GM21723 (cell line): Measurements from ENCODE around the gene EIF5A.
A peak's percentile ranks its signal among the peaks of the same experiment; 100 is the strongest.

ENCODE experiments used
- ATAC-seq: cut with Tn5 transposase; IDR thresholded peaks from one replicate; pipeline ENCODE4 v1.9.1; 2021; ENCODE audit warnings: mild to moderate bottlenecking, moderate library complexity; ENCODE audit not compliant: unreplicated experiment

The EIF5A gene

DNA sequence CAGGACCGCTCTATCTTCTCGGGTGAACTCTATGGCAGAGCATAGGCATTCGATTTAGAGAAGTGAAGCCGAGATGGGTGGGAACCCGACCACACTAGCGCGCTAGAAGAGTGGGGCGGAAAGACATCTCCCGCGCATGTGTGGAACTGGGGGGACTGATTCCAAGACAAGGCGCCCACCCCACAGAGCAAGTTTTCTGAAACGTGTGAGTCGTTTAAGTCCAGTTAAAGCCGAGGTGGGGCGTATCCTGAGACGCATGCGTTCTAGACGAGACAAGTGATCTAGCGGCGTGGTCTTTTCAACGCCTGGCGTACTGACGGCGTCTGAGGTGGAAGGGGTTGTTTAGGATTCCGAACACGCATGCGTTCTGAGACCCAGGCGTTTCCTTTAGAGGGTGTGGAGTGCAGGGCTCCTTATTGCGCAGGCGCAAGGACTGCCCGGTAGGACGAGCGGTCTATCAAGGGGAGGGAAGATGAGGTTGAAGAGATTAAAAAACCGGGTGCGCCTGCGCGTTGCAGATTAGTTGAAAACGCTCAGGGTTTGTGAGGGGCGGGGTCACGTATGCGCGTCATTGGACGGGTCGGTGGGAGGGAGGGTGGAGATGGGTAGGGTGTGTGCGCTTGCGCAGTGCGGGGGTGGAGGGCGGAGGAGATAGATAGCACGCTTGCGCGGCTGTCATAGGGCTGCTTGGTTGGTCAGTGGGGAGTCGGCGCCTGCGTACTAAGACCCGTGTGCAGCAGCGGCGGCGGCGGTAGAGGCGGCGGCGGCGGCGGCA, at the start of gene EIF5A:
EIF5A (plus strand) TSS at position 718 of the 775 bp plus-strand sequence. CDS start 2,008 bp downstream, outside the sequence.
- peak; percentile 75 for ATAC-seq

DNA sequence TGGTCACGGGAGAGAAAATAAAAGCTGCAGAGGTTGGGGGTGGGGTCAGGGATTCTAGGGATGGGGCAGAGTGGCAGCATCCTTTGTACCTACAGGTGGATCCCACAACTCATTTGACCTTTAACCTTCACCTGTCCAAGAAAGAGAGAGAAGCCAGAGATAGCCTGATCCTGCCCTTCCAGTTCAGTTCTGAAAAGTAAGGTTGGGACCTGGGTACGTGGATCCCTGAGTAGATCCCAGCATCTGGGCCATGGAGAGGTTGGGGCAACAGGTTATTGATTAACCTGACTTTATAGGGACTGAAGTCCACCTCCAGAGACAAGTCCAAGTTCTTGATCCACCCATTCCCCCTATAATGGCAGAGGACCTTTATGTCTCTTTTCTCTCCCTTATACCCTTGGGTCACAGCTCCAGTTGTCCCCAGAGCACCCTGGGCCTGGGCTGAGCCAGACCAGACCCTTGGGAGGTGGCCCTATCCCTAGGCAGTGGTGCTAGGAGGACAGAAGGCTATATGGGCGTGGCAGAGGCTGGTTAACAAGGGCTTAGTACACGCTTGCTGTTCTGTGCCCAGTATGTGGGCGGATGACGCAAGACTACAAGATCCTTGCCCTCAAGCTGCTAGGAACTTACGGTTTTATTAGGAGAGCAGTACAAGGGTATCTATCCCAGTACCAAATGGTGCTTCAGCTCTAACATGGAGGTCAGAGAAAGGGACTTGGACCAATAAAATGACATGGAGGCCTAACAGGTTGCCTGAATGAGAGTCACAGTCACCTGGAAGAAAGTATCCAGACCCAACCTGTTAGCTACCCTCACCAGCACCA, 48.5 kb upstream of the EIF5A start:
- ATAC-seq: no peak

DNA sequence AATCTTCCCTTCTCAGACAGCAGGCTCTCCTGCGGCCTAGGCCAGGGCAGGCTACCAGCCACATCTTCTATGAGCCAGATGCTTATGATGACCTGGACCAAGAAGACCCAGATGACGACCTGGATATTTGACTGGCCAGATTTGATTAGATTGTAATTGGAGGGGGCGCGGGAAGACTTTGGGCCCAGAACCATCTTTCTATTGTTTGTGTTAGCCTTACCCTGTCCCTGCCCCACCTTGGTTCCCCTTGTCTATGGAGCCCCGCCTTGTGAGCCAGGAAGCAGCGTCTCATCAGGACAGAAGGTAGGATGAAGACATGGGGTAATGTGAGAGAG, 47.9 kb upstream of the EIF5A start:
- ATAC-seq: no peak

DNA sequence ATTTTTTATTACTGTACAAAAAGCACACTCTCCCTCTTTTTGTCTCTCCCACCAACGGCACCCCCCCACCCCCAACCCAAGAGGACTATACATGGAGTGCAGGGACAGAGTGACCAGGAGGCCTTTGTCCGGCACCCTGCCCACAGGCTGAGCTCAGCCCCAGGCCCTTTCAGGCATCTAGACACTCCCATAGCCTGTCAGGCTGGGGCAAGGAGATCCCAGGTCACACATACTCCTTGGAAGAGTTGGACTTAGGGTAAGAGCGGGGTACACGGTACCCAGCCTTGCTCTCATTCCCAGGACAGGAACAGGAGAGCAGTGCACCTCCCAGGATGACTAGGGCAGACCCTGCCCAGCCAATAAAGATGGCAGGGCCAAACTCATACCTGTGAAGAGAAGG, 47.3 kb upstream of the EIF5A start:
- ATAC-seq: no peak

- ATAC-seq: no peak
These were observed 46.6 kb upstream of the EIF5A start for GRCh38 chr17:7260651-7261378.

GRCh38 chr17:7261379-7262191, 45.8 kb upstream of the EIF5A start:
- ATAC-seq: no peak

DNA sequence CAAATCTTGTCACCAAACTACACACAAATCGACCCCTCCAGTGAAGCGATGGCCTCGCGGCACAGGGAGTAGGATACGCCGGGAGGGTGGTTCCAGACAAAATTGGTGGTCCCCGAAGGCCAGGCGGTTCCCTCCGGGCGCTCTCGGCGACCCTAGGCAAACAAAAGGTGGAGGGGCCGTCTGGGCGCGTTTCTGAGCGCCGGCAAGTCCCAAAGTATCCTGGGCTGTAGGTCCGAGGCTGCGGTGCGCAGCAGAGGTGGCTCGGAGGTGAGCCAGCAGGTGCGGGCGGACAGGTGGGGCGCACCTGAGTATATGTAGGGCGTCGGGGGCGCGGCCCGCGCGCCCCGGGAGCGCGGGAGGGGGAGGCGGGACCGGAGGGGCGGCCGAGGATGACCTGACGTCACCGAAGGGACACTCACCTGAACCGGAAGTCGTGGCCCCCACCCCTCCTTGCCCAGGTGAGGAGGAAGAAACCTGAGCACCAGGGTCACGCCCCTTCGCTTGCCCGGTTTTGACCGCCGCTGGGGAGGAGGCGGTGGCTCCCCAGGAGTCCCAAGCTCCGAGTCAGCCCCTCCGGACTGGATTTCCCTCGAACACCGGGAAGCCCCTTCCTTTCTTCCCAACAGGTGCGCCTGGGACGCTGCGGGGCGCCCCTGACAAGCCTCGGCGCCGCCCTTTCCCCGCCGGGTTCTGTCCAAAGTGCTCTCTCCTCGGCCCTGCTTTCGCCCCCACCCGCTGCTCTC, 45.1 kb upstream of the EIF5A start, which contains the start of gene CLDN7:
CLDN7 (minus strand) TSS at position 287 of the 743 bp plus-strand sequence. CDS start 435 bp downstream, outside the sequence.
- no peak for ATAC-seq

DNA sequence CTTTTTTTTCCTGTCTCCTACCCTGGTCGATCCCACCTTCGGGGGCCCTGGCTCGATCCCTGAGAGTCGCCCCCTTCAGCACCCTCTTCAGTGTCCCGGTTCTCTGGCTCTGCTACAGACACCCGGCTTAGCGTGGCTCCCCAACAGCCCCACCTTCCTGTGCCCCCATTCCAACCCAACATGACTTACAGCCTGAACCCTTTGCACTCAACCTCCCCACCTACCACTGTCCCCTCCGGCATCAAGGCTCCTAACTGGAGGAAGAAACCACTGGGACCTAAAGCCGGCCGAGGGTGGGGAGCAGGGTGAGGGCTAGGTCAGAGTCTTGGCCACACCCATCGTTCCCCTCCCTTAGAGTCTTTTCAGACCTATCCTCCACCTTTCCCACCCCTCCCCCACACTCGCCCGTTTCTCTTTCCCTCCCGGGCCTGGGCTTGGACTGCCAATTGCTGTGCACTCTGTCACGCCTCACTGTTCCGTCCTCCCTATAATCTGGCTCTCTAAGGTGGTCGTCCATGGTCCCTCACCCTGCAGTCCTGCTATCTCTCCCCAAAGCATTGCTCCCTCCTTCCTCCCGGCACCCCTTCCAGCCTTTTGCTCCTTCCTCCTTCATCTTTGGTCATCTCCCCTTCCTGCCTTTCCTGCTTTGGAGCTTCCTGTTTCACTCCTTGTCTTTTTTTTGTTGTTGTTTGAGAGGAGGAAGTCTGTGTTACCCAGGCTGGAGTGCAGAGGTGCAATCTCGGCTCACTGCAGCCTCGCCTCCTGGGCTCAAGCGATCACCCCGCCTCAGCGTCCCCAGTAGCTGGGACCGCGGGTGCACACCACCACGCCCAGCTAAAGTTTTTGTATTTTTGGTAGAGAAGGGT, 44.3 kb upstream of the EIF5A start:
- no peak for ATAC-seq

GRCh38 chr17:7263801-7264078, 43.7 kb upstream of the EIF5A start:
- no peak for ATAC-seq

DNA sequence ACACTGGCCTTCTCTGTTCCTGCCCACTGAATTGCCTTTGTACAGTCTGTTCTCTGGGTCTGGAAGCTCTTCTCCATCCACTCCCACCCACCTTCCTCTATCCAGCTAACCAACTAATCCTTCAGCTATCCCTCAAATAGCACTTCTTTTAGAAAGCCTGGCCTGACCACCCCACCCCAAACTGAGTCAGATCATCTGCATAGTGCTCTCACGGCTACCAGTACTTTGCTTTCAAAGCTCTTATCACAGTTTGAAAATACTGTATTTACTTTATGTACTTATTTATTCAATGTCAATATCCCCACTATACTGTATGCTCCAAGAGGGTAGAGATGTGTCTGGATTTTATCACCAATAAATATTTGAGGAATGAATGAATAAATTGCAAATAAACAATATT, 40.6 kb upstream of the EIF5A start:
- ATAC-seq: no peak

DNA sequence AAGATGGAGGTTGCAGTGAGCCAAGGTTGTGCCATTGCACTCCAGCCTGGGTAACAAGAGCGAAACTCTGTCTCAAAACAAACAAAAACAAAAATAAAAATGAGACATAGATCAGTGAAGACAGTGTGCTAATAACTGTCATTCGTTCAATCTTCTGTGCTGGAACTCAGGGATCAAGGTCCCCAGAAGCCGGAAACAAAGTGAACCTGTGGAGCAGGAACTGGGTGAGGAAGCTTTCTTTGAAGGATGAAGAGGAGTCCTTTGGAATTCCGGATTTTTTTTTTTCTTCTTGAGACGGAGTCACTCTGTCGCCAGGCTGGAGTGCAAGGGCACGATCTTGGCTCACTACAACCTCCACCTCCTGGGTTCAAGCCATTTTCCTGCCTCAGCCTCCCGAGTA, 28.0 kb upstream of the EIF5A start:
- no peak for ATAC-seq

DNA sequence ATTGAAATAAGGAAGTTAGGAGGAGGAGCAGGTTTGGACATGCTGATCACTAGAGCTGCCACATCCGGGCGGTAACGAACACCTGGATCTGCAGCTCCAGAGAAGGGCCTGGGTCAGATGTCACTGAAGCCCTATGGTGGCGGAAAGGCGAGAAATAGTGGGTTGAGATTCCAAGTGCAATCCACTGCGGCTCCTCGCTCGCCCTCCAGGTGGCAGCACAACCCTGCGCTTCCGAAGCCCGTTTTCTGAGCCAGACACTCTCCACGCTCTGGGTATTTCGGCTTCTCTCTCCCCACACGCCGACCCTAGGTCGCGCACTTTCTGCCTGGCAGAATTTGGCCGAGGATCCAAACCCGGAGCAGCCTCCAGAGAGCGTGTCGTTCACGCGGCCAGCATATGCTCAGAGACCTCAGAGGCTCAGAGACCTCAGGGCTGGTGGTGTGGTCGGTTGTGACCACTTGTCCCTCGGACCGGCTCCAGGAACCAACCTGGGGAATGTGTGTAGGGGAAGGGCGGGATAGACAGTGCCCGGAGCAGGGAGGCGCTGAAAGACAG, 26.8 kb upstream of the EIF5A start:
- peak; percentile 57 for ATAC-seq

GRCh38 chr17:7281074-7281952, 26.1 kb upstream of the EIF5A start, which contains the start of gene SLC2A4:
Gene SLC2A4 (plus strand): TSS chr17:7281718. CDS start chr17:7281935, 217 bp downstream.
- peak; percentile 63 for ATAC-seq

DNA sequence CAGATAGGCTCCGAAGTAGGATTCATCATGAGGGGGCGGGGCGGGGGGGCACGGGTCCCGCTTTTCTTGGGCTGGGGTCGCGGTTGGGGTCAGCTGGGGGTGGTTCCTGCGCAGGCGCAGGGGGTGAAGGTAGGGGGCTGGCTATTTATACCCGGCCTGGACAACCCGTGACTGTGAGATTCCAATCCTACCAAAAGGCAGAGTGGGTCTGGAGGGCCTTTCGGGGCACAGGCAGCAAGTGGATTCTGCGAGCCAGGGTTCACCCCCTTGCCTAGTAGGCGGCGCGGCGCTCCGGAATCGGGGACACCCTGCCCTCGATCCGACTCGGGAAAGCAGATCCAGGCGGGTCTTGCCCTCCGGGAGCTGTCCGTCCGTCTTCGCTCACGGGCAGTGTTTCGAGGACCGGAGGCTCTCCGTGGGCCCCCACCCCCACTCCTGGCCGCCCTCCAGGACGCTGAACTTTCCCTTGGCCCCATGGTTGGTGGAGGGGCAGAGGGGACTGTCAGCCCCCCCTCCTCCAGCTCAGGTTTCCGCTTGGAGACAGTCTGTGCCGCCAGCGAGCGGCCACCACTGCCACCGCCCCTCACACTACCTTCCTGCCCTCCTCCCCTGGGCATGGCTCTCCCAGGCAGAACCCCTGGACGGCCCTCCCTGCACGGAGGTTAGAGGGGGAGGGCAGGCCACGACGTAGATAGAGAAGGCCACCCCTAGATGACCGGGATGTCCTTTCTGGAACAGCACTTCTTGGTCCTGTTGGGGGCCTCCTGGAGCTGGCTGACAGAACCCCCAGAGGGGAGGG, 25.3 kb upstream of the EIF5A start:
- ATAC-seq: no peak

DNA sequence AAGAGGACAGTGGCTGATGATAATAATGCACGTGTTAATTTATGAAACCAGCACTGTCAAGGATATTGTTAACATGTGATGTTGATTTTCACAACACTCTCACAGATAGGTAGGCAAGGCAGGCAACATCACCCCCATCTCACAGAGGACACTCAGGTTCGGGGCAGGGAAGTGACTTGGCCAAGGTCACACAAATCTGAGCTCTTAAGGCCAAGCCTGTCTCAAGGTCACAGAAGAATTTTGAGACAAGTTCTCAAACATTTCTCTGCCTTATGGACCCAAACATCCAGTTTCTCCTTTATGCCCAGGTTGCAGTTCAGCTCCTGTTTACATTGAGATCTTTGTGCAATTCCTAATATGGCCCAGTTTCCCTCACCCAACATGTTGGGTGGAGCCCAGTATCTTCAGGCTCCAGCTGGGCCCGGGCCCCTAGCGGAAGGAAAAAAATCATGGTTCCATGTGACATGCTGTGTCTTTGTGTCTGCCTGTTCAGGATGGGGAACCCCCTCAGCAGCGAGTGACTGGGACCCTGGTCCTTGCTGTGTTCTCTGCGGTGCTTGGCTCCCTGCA, 24.6 kb upstream of the EIF5A start:
- ATAC-seq: no peak

GRCh38 chr17:7283471-7284216, 23.8 kb upstream of the EIF5A start:
- no peak for ATAC-seq
